ENCODE results near the gene PDE4D. TPM values are rescaled to one million over a fixed set of nuclear protein-coding genes. Genes with fewer than 3 reads are reported as not detected.
"Not testable (repeated sequence)": the region's sequence is repeated elsewhere in the genome, so short reads cannot be mapped to it uniquely, and the experiment has no call there.

The PDE4D gene
- total and polyA plus RNA-seq, 2 of the 4 experiments (the other 2 are of a cell fraction) = 1.4 to 7.9 TPM

- no peak for DNase-seq
- Histone ChIP-seq H4K91ac (ENCODE audit: insufficient read depth, low read depth, low read length) (no peak overlapping the region), H2AFZ (replicated peaks; ENCODE audit: low read length, poor library complexity) (no peak overlapping the region), H3K23ac (ENCODE audit: low read depth, low read length) (no peak overlapping the region), H2BK20ac (ENCODE audit: low read depth, low read length) (no peak overlapping the region), H4K20me1 (ENCODE audit: insufficient read depth, low read length) (no peaks in the 10 kb centered on the region), H2AK5ac (ENCODE audit: low read depth, low read length) (no peak overlapping the region), H3K4ac (ENCODE audit: low read depth, low read length) (no peak overlapping the region), H3K4me2 (ENCODE audit: low read depth, low read length) (no peak overlapping the region), H3K36me3 (ENCODE audit: control insufficient read depth, insufficient read depth, low read length) (no peaks in the 10 kb centered on the region), H2BK5ac (ENCODE audit: low read depth, low read length, poor library complexity, severe bottlenecking) (no peak overlapping the region), H3K14ac (replicated peaks; ENCODE audit: low read depth, low read length) (no peak overlapping the region), H2AK9ac (replicated peaks; ENCODE audit: low read depth, low read length, poor library complexity) (no peak overlapping the region), H2BK120ac (ENCODE audit: low read depth, low read length) (no peak overlapping the region), H3K4me3 (ENCODE audit: insufficient read depth, low read depth, low read length) (no peak overlapping the region), H3K9ac (ENCODE audit: low read depth, low read length) (no peak overlapping the region), H3K27ac (ENCODE audit: insufficient read depth, low read length) (no peak overlapping the region), H3K9me3 (ENCODE audit: control insufficient read depth, insufficient read depth, low read length) (no peaks in the 10 kb centered on the region), H4K8ac (ENCODE audit: low read depth in 2 of 2, low read length in 2 of 2) (no peak overlapping the region), H3K18ac (ENCODE audit: low read depth, low read length) (no peak overlapping the region), H3K4me1 (ENCODE audit: control insufficient read depth, insufficient read depth, low read length) (no peaks in the 10 kb centered on the region), H3K56ac (ENCODE audit: extremely low read depth, insufficient read depth, low read length) (no peak overlapping the region), H2BK15ac (ENCODE audit: low read depth, low read length) (no peak overlapping the region), H3K9me1 (ENCODE audit: insufficient read depth, low read length) (no peaks in the 10 kb centered on the region), H3K79me1 (ENCODE audit: low read depth in 1 of 2, low read length in 2 of 2) (no peaks in the 10 kb centered on the region), H4K5ac (ENCODE audit: low read depth, low read length) (no peak overlapping the region), H3K27me3 (ENCODE audit: control insufficient read depth, insufficient read depth, low read length) (peaks cover 4% of the 10 kb centered on the region)
- ChIA-PET POLR2A (ENCODE audit: unreplicated experiment) (no interaction called here), CTCF (no interaction called here)
- 100% methylated on average over 1 of the region's 3 CpGs; no CpG with 5 or more reads in 1 of the 2 experiments for WGBS, 2 experiments (ENCODE audit: extremely low coverage in 2 of 2, insufficient read length in 1 of 2)
- no peak for ATAC-seq (ENCODE audit: low read depth)
- intact Hi-C loops (cut with micrococcal nuclease) (no loop called here), in situ Hi-C loops (cut with MboI; ENCODE audit: low sequenced_read_pairs) (no loop called here), dilution Hi-C loops (cut with HindIII; ENCODE audit: low sequenced_read_pairs, unreplicated experiment) (no loop called here)
- no peak for TF ChIP-seq CEBPB (IDR thresholded peaks at IDR 0.05; ENCODE audit: low read depth, low read length)
- TF ChIP-seq POLR2A (IDR thresholded peaks at IDR 0.05; ENCODE audit: low read depth, low read length) = no peak
- BruUV-seq (replicated peaks) = no TSS peak
Observed at GRCh38 chr5:58958701-58959100, 934.8 kb downstream of the PDE4D start.

- H2AK9ac ChIP-seq (replicated peaks; ENCODE audit: low read depth, low read length, poor library complexity); H3K9me3 ChIP-seq (ENCODE audit: control insufficient read depth, insufficient read depth, low read length); dilution Hi-C loops (cut with HindIII; ENCODE audit: low sequenced_read_pairs, unreplicated experiment); H3K27ac ChIP-seq (ENCODE audit: insufficient read depth, low read length); H3K9ac ChIP-seq (ENCODE audit: low read depth, low read length); intact Hi-C loops (cut with micrococcal nuclease); H3K79me1 ChIP-seq (ENCODE audit: low read depth in 1 of 2, low read length in 2 of 2); POLR2A ChIA-PET (ENCODE audit: unreplicated experiment); H2BK5ac ChIP-seq (ENCODE audit: low read depth, low read length, poor library complexity, severe bottlenecking); H3K27me3 ChIP-seq (ENCODE audit: control insufficient read depth, insufficient read depth, low read length); DNase-seq; H4K8ac ChIP-seq (ENCODE audit: low read depth in 2 of 2, low read length in 2 of 2); H3K4ac ChIP-seq (ENCODE audit: low read depth, low read length); H2BK20ac ChIP-seq (ENCODE audit: low read depth, low read length); H3K56ac ChIP-seq (ENCODE audit: extremely low read depth, insufficient read depth, low read length); in situ Hi-C loops (cut with MboI; ENCODE audit: low sequenced_read_pairs); CTCF ChIA-PET; H4K5ac ChIP-seq (ENCODE audit: low read depth, low read length); H3K9me1 ChIP-seq (ENCODE audit: insufficient read depth, low read length); H3K23ac ChIP-seq (ENCODE audit: low read depth, low read length); H4K91ac ChIP-seq (ENCODE audit: insufficient read depth, low read depth, low read length); H3K18ac ChIP-seq (ENCODE audit: low read depth, low read length); H3K4me3 ChIP-seq (ENCODE audit: insufficient read depth, low read depth, low read length); H3K4me2 ChIP-seq (ENCODE audit: low read depth, low read length); H3K14ac ChIP-seq (replicated peaks; ENCODE audit: low read depth, low read length); H2AFZ ChIP-seq (replicated peaks; ENCODE audit: low read length, poor library complexity); ATAC-seq (ENCODE audit: low read depth); H2BK120ac ChIP-seq (ENCODE audit: low read depth, low read length); H2AK5ac ChIP-seq (ENCODE audit: low read depth, low read length); H4K20me1 ChIP-seq (ENCODE audit: insufficient read depth, low read length); H3K4me1 ChIP-seq (ENCODE audit: control insufficient read depth, insufficient read depth, low read length); H2BK15ac ChIP-seq (ENCODE audit: low read depth, low read length); H3K36me3 ChIP-seq (ENCODE audit: control insufficient read depth, insufficient read depth, low read length); BruUV-seq (replicated peaks): not testable (repeated sequence)
- no CpG with 5 or more reads among the region's 2 CpGs for WGBS, 2 experiments (ENCODE audit: extremely low coverage in 2 of 2, insufficient read length in 1 of 2)
Observed at GRCh38 chr5:58953218-58953617, 940.3 kb downstream of the PDE4D start.

Data from IMR-90 (cell line).